ENCODE data around the gene HNMT.
"Not testable (repeated sequence)": the region's sequence is repeated elsewhere in the genome, so short reads cannot be mapped to it uniquely, and the experiment has no call there.

The HNMT gene

DNA sequence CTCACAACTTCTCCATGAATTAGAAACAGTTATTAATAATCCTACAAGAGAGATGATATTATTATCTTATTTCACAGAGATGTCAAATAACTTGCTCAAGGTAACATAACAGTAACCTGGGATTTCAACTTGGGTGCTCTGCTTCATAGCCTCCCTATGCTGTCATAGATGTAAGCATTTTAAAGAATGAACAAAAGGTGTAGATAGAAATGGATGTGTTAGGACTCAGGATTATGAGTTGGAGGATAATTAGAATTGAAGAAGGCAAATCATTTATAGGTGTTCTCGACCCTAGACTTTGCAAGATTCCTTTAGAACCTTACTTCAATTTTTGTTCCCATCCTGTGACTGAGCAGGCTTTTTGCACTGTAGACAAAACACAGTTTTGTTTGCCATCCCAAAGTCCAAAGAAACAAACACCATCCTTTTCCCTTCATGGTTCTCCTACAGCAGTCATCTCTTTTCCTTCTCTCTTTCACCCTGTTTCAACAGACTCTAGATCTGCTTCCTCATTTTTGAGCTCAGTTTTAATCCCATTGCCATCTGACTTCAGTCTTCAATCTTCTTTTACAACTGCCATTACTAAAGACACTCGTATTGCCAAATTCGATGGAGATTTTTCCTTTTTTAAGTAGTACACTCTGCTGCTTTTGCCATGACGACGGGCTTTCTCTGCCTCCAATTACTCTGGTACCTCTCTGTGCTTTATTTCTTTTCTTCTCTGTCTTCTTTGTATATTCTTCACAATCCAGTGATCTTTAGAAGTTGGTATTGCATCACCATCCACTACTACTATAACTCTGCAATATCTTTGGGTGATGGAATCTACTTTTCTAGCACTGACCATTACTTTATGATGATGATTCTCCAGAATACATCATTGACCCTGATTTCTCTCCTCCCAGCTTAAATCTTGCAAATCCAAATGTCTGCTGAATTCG lies 4.5 kb downstream of the HNMT start:
- DNase-seq (ENCODE audit: low read depth), result no peak
- H3K4me3 ChIP-seq (ENCODE audit: low read depth, low read length), result no peak overlapping the region

DNA sequence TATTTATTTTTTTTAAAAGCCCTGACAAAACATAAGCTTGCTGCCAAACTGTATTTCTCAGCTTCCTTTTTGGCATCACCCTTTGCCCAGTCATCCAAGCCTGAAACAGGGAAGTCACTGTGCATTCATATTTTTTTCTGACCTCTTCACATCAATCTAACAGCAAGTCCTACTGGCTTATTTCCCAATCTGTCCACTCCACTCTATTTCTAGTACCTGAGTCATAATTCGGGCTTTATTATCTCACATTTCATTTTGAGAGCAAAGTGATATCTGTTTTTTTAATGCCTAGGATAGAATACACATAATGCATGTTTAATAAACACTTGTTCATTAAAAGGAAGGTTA lies 5.1 kb downstream of the HNMT start:
- DNase-seq (ENCODE audit: low read depth), result peak; percentile 87
- no peak overlapping the region for H3K4me3 ChIP-seq (ENCODE audit: low read depth, low read length)

DNA sequence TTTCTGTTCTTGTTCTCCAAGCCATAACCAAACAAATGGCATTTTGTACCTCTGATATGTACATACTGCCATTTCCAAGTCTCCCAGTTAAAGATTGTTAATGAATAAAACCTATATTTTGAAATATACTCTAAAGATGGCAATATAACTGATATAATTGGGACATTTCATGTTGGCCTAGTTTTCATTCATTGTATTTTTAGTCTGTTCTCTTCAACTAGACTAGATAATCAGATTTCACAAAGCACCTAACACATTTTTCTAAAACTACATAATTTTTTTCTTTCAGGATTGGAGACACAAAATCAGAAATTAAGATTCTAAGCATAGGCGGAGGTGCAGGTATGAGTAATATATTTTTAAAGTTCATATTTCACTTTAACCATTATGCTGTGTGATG lies 5.6 kb downstream of the HNMT start:
- H3K4me3 ChIP-seq (ENCODE audit: low read depth, low read length), result no peak overlapping the region
- DNase-seq (ENCODE audit: low read depth), result no peak

DNA sequence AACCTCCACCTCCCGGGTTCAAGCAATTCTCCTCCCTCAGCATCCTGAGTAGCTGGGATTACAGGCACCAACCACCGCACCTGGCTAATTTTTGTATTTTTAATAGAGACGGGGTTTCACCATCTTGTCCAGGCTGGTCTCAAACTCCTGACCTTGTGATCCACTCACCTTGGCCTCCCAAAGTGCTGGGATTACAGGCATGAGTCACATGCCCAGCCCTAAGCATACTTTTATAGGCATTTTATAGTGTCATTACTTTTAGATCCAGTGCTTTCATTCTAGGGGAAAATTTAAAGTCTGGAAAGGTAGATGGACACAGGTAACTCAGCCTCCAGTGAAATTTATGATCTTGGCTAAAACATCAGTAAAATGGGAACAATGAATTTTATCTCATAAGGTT lies 7.0 kb downstream of the HNMT start:
- DNase-seq (ENCODE audit: low read depth); H3K4me3 ChIP-seq (ENCODE audit: low read depth, low read length): not testable (repeated sequence)

DNA sequence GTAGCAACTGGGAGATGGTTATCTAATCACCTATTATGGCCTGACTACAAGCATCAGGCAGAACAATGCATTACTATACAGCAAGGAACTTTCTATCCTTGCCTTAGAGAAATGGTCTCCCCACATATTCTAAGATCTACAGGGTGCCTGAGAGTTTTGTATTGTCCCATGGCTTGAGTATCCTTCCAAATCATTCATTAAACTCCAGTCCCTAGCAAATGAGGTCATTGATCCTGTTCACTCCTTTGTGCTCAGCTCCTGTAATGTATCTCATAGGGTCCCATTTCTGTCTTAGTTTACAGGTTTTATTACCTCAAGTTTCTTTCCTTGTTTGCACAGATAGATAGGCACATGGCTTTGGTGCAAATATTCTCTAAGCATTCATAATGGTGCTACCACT lies 9.0 kb downstream of the HNMT start:
- H3K4me3 ChIP-seq (ENCODE audit: low read depth, low read length), result no peak overlapping the region
- no peak for DNase-seq (ENCODE audit: low read depth)

DNA sequence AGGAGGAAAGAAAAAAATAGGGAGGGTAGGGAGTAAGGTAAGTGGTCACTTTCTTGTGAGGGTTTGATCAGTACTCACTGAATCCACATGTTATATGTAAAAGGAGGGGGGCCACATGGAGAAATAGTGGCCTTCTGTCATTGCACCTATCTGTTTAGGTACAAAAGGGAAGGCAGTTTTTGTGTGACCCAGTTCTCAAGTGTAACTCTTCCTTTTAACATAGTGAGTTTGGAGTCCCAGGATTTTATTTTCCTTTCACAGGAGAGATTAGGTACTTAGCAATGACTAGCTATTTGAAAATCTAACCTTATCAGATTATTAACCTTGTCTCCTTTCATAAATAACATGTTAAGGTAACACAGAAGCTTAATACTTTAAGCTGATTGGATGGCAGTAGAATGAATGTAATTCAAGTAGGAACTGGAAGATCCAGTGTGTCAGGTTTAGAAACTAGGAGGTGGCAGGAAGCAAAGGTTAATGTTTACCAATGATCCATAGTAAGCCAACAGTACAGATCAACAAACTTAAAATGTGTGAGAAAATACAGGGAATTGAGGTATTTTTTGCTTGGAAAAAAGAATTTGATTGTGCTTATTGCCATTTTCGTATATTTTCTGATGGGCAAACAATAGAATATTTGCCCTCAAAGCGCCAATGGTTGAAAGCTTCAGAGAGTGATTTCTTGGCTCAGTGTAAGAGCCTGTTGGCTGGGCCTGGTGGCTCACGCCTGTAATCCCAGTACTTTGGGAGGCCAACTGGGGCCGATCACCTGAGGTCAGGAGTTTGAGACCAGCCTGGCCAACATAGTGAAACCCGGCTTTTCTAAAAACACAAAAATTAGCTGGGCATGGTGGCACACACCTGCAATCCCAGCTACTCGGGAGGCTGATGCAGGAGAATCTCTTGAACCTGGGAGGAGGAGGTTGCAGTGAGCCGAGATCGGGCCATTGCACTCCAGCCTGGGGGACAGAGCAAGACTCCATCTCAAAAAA lies 11.3 kb downstream of the HNMT start:
- no peak for DNase-seq (ENCODE audit: low read depth)
- H3K4me3 ChIP-seq (ENCODE audit: low read depth, low read length), result no peak overlapping the region

DNA sequence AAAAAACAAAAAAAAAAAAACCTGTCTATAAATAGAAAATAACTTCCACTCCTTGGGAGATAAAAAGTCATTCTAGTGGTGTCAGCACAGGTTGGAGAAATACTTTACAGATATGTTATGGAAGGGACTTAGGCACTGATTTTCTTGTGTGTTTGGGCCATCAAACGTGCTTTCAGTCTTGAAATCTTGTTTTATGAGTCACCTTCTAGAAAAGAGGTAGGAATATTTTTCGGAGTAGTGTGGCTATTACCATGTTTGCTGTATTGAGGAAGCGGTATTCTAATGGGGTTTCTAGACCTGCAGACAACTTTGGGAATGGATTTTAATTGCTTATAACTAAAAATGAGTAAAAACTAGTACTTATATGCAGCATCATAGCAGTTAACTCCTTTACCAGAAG lies 12.0 kb downstream of the HNMT start:
- no peak for DNase-seq (ENCODE audit: low read depth)
- no peak overlapping the region for H3K4me3 ChIP-seq (ENCODE audit: low read depth, low read length)

DNA sequence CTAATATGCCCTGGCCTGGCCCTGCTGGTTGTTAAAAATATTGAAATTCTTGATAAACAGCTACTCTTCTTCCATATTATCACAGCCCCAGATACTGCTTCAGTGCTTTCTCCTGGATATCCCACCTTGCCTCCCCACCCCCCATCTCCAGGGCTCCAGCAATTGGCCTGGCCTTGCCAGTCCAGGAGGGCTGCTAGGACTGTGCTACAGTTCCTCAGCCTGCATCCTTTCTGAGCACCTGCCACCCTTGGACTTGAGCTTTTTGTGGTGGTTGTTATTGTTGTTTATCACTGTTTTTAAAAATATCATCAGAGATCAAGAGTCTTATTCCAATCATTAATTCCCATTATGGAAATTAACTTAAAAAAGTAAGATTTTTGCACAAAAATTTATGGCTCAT lies 13.5 kb downstream of the HNMT start:
- DNase-seq (ENCODE audit: low read depth), result no peak
- H3K4me3 ChIP-seq (ENCODE audit: low read depth, low read length), result no peak overlapping the region

DNA sequence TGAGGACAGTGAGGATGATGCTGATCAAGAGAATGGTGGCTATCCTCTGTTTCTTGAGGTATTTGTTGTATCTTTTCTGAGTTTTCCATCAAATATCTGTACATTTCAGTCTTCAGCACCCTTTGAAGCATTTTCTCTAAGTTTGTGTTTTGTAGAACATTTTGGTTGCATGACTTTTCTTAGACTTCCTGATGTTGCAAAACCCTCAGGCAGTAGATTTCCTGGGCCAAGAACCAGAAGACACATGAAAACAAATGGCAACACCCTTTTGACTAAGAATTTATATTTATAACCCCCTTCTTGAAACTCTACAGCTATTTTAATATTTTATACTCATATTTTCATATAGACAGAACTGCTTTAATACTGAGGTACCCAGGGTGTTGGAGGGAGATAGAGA lies 16.2 kb downstream of the HNMT start:
- H3K4me3 ChIP-seq (ENCODE audit: low read depth, low read length), result no peak overlapping the region
- no peak for DNase-seq (ENCODE audit: low read depth)

DNA sequence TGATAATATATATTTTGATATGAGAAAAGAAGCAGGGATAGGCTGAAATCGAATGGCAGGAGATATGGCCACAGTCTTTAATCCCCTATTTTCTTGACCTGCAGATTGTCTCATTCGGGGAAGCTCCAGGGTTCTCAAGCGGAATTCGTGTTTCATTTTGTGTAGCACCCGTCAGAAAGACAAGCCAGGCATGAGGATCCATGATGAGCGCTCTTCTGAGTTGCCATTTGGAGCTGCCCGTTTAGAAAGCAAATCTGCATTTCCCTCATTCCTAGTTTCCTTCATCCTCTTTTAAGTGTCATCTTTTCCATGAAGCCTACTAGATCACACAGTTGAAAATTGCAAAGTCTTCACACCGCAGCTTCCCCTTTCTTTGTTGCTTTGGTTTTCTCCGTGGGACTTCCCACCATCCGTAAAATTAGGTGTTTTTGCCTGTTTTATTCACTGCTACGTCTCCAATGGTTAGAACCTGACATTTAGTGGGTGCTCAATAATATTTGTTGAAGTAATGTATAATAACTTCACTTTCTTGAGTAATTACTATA lies 16.9 kb downstream of the HNMT start:
- no peak overlapping the region for H3K4me3 ChIP-seq (ENCODE audit: low read depth, low read length)
- no peak for DNase-seq (ENCODE audit: low read depth)

DNA sequence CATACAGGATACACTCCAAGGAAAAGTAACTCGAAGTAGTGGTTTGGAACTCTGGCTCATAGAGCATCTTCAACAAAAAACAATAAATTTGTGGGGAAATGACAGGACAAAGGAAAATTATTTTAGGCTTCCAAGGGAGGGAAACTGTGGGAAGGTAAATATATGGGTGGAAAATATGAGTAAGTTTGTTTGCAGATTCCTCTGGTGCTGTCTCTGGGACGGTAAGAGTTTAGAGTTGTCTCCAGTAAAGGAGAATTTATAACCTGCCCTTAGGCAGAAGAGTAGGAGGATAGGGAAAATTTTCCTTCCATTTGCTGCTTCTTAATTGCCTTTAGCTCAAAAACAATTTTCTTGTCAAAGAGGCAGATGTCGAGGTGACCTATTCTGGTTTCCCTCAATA lies 19.3 kb downstream of the HNMT start:
- no peak overlapping the region for H3K4me3 ChIP-seq (ENCODE audit: low read depth, low read length)
- DNase-seq (ENCODE audit: low read depth), result no peak

DNA sequence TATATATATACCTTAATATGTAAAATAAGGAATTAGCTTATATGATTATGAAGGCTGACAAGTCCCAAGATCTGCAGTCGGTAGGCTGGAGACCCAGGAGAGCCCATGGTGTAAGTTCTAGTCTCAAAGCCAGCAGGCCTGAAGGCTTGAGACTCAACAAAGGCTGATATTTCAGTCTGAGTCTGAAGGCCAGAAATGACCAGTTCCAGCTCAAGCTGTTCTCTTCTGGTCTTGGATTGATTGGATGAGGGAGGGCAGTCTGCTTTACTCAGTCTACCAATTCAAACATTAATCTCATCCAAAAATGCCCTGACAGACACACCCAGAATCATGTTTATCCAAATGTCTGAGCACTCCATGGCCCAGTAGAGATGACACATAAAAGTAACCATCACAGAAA lies 22.0 kb downstream of the HNMT start:
- H3K4me3 ChIP-seq (ENCODE audit: low read depth, low read length), result no peak overlapping the region
- no peak for DNase-seq (ENCODE audit: low read depth)

DNA sequence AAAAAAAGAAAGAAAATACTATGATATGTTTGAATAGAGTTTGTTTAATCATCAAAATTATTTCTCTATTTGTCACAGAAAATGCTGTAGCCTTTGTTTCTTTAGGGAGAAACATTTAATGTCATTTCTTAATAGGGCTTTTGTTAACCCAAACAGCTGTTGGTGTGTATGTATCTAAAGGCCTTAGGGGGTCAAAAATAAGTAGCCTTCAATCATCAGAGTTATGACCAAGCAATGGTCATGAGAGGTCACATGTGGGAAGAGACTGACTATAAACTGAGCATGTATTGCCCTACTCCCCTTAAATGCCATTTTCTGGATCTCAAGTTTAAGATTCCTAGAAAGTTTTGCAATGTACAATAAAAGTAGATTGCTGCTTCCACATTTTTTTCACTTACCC lies 22.7 kb downstream of the HNMT start:
- no peak overlapping the region for H3K4me3 ChIP-seq (ENCODE audit: low read depth, low read length)

DNA sequence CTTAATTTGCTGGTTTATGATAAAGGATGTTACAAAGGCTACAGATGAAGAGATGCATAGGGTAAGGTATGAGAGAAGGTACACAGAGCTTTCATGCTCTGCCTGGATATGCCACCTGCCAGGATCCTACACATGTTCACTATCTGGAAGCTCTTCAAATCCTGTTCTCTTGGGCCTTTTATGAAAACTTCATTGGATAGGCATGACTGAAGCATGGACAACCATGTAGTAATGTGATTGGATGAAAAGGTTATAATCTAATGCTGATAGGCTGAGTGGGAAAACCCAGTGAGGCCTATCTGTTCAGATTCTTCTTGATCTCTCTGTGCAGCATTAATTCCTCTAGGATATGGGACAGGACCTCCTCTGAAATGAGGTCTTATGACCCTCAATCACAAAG lies 26.8 kb downstream of the HNMT start:
- no peak overlapping the region for H3K4me3 ChIP-seq (ENCODE audit: low read depth, low read length)
- DNase-seq (ENCODE audit: low read depth), result no peak

More for the DNA sequence above, 22.7 kb downstream of the HNMT start:
- DNase-seq (ENCODE audit: low read depth), result no peak

DNA sequence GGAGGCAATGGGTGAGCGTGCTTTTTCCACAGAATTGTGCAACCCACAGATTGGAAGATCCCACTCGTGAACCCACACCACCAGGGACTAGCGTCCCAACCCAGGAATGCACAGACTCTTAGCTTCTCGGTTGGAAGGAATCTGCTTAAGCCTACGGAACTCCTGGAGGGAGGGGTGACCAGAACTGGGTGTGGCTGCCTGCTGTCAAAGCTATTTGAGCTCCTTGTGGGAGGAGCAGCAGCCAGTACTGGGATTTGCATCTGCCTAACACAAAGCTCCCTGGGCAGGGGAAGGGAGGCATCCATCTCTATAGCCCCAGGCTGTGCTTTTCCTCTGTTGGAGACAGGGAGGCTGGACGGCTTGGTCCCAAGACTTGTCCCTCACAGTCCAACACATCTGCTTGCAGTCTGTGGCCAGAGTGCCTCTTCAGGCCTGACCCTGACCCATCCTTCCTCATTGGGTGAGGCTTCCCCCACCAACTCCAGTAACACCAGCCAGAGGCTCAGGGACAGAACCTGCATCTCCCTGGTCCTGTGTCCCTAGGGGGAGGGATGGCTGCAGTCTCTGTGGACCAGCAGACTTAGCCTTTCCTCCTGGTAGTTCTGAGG lies 27.9 kb downstream of the HNMT start:
- no peak for DNase-seq (ENCODE audit: low read depth)
- H3K4me3 ChIP-seq (ENCODE audit: low read depth, low read length), result no peak overlapping the region

DNA sequence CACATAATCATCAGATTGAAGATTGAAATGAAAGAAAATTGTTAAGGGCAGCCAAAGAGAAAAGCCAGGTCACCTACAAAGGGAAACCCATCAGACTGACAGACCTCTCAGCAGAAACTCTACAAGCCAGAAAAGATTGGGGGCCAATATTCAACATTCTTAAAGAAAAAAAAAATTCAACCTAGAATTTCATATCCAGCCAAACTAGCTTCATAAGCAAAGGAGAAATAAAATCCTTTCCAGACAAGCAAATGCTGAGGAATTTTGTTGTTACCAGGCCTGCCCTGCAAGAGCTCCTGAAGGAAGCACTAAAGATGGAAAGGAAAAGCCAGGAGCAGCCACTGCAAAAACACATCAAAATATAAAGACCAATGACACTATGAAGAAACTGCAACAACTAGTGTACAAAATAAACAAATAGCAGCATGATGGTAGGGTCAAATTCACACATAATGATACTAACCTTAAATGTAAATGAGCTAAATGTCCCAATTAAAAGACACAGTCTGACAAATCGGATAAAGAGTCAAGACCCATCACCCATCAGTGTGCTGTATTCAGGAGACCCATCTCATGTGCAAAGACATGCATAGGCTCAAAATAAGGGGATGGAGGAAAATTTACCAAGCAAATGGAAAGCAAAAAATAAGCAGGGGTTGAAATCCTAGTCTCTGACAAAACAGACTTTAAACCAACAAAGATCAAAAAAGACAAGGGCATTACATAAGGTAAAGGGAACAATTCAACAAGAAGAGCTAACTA lies 29.6 kb downstream of the HNMT start:
- not testable (repeated sequence) for DNase-seq (ENCODE audit: low read depth); H3K4me3 ChIP-seq (ENCODE audit: low read depth, low read length)

DNA sequence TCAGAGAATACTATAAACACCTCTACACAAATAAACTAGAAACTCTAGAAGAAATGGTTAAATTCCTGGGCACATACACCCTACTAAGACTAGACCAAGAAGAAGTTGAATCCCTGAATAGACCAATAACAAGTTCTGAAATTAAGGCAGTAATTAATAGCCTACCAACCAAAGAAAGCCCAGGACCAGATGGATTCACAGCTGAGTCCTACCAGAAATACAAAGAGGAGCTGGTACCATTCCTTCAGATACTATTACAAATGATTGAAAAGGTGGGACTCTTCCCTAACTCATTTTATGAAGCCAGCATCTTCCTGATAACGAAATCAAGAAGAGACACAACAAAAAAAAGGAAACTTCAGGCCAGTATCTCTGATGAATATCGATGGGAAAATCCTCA lies 31.1 kb downstream of the HNMT start:
- DNase-seq (ENCODE audit: low read depth); H3K4me3 ChIP-seq (ENCODE audit: low read depth, low read length): not testable (repeated sequence)

DNA sequence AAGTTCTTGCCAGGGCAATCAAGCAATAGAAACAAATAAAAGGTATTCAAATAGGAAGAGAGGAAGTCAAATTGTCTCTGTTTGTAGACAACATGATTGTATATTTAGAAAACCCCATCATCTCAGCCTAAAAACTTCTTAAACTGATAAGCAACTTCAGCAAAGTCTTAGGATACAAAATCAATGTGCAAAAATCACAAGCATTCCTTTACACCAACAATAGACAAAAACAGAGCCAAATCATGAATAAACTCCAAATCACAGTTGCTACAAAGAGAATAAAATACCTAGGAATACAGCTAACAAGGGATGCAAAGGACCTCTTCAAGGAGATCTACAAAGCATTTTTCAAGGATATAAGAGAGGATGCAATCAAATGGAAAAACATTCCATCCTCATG lies 31.9 kb downstream of the HNMT start:
- not testable (repeated sequence) for DNase-seq (ENCODE audit: low read depth)

DNA sequence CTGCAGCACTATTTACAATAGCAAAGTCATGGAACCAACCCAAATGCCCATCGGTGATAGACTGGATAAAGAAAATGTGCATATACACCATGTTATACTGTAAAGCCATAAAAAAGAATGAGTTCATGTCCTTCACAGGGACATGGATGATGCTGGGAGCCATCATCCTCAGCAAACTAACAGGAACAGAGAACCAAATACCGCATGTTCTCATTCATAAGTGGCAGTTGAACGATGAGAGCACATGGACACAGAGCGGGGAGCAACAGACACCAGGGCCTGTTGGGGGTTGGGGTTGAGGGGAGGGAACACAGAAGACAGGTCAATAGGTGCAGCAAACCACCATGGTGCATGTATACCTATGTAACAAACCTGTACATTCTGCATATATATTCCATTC lies 33.5 kb downstream of the HNMT start:
- H3K4me3 ChIP-seq (ENCODE audit: low read depth, low read length), result no peak overlapping the region
- DNase-seq (ENCODE audit: low read depth), result no peak

More for the DNA sequence above, 31.9 kb downstream of the HNMT start:
- not testable (repeated sequence) for H3K4me3 ChIP-seq (ENCODE audit: low read depth, low read length)

Data from skeletal muscle cell (primary cell).